Epidermal melanocyte (primary cell): Measurements from ENCODE around the gene LIN37.

Experiments
- DNase-seq: peaks from one replicate; pipeline ENCODE4 v3.0.0; 2011; ENCODE audit warnings: low spot score; ENCODE audit not compliant: insufficient read length

The LIN37 gene

GRCh38 chr19:35734273-35734672 is 14.1 kb upstream of the LIN37 start:
- no peak for DNase-seq

GRCh38 chr19:35734889-35735288 is 13.5 kb upstream of the LIN37 start:
- no peak for DNase-seq

- no peak for DNase-seq
These were observed 11.2 kb upstream of the LIN37 start for GRCh38 chr19:35736913-35737886.

- no peak for DNase-seq
These were observed 10.1 kb upstream of the LIN37 start for GRCh38 chr19:35738021-35738886.

- no peak for DNase-seq
These were observed 9.5 kb upstream of the LIN37 start for GRCh38 chr19:35738887-35739229.

GRCh38 chr19:35739275-35740107 is 8.9 kb upstream of the LIN37 start:
- no peak for DNase-seq

GRCh38 chr19:35740108-35740422 is 8.3 kb upstream of the LIN37 start:
- no peak for DNase-seq

GRCh38 chr19:35740423-35741202 is 7.8 kb upstream of the LIN37 start:
- DNase-seq, result peak; percentile 100

- DNase-seq, result no peak
These were observed 7.2 kb upstream of the LIN37 start for GRCh38 chr19:35741203-35741515.

- no peak for DNase-seq
These were observed 6.2 kb upstream of the LIN37 start, which contains the start of gene IGFLR1 for GRCh38 chr19:35742121-35742724. TSS of gene IGFLR1 (minus strand) at chr19:35742452. CDS start at chr19:35741180, 1,272 bp downstream.

- DNase-seq, result no peak
These were observed 4.5 kb upstream of the LIN37 start for GRCh38 chr19:35743640-35744429.

GRCh38 chr19:35744430-35745327 is 3.7 kb upstream of the LIN37 start:
- DNase-seq, result peak; percentile 69

GRCh38 chr19:35745328-35746086 is 2.9 kb upstream of the LIN37 start, which contains the start of the genes PSENEN and U2AF1L4:
TSS of gene PSENEN (plus strand) at chr19:35745651. CDS start at chr19:35745931, 280 bp downstream.
TSS of gene U2AF1L4 (minus strand) at chr19:35745418. CDS start at chr19:35745391, 27 bp downstream.
- peak; percentile 74 for DNase-seq

- no peak for DNase-seq
These were observed 2.3 kb upstream of the LIN37 start for GRCh38 chr19:35746087-35746462.

- DNase-seq, result no peak
These were observed 1.8 kb upstream of the LIN37 start for GRCh38 chr19:35746531-35746930.

- no peak for DNase-seq
These were observed 1.8 kb downstream of the LIN37 start for GRCh38 chr19:35750167-35750566.
